Fibroblast of peridontal ligament (primary cell): Measurements from ENCODE around the gene RIIAD1.

Experiments
- DNase-seq: peaks from one replicate; pipeline ENCODE4 v3.0.0-alpha.2; 2010; ENCODE audit errors: extremely low read depth

RIIAD1 gene

GRCh38 chr1:151711044-151711800 is 10.1 kb upstream of the RIIAD1 start:
- no peak for DNase-seq

- no peak for DNase-seq
Measured at GRCh38 chr1:151711951-151712350, 9.4 kb upstream of the RIIAD1 start.

DNA sequence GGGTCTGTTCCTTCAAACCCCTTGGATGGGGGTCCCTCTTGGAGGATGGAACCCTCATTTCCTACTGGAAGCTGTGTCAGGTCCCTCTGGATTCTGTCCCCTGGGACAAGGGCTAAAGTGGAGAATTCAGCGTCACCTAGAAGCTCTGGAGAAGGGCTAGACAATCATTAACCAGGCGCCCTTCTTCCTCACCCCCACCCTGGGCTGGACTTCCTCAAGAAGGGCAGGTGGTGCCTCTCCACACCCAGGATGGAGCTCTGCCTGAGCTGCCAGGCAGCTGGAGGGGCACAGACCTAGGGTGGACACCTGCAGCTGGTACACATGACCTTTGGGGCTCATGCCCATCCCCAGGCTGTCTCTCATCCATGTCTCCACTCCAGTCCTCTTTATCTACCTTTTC is 8.3 kb upstream of the RIIAD1 start:
- no peak for DNase-seq

DNA sequence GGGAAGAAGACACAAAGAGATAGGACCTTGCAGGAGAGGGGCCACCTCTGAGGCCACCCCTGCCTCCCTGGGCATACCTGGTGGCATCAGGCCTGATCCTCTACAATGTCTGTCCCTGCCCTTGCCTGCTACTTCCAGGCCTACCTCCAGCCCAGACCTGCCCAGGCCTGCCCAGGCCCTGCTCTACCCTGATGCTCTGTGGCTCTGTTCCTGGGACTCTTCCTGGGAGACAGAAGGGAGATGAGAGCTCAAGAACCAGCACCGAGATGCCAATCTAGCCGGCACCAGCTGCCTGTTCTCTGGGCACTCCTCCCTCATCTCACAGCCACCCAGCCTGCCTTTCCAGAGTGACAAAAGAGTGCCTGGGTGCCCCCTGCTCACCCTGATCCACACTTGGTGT is 7.4 kb upstream of the RIIAD1 start:
- DNase-seq, result no peak

DNA sequence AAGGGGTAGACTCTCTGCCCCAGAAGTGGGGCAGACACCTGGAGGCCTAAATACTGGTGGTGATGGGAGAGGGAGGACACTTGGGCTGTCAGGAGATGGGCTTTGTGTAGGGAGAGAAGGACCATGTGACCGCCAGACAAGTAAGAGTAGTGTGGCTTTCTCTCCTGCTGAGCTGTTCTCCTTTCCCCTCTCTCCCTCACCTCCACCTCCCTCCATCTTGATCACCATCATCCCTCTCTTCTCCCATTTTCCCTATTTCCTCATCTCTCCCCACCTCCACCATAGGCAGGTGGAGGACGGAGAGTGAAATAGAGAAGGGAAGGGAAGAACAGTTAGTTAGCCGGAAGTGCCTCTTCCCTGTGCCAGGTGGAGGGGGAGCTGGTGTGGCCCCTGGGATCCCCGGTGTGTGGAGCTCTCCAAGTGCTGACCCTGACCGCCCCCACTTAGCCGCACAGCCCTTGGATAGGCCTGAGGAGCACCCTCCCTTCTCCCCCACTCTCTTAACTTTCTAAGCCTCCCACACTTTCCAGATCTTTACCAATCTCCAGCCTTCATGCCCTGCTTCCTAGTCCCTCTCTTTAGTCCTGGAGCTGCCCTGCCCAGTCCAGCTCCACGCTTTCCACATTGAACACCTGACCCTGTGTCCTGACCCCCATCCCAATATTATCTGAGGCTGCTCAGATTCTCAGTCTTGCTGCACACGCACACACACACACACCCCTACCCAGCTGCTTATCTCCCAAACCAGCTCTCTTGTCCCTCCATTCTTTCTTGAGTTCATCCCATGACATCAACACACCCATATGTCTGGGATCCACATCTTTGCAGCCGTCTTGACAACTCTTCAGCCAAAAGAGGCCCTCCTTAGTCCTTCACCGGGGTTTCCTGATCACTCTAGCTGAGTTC is 6.2 kb upstream of the RIIAD1 start:
- DNase-seq, result no peak

DNA sequence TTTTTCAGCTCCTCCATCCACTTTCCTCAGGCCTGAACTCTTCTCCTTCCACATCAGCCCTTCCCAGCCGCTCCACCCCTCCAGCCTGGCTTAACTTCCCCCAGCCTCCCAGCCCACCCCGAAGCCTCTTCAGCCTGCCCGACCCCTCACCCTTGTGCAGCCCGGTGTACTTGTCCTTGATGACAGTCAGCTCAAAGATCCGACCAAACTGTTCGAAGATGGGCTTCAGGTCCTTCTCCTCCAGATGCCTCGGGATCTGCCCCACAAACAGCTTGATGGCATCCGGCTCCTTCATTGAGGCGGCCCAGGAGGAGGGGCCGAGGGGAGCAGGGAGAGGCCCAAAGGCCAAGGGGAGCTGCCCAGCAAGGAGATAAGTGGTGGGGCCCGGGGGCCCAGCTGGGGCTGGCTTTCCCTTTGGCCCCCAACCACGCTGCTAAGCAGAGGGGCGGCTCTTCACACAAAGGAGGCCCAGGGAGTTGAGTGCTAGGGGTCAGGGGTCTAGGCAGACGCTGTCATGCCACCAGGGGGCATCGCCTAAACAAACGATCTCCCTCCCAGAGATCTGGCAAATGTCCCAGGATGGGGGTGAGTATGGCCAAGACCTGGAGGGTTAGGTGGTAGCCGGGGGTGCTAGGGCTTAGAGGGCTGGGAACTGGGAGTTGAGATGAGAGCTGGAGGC is 5.5 kb upstream of the RIIAD1 start:
- no peak for DNase-seq

DNA sequence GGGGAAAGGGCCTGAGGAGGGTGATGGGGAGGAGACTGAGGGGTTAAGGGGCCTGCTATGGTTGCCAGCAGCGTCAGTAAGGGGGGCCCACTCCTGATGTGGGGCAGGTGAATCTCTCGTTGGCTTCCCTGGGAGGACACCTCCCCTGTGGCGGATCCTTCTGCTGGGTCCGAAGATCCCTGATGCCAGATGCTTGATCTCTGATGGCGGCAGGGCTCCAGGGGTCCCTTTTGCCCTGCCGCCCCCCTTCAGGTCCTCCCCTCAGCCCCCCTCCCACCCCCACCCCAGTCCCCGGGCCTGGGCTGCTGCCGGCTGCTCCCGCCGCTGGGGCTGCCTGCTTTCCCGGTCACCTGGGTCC is 4.9 kb upstream of the RIIAD1 start:
- DNase-seq, result no peak

GRCh38 chr1:151716771-151717631 is 4.3 kb upstream of the RIIAD1 start, which contains the start of gene CELF3:
CELF3 (minus strand) TSS chr1:151716803; CDS start chr1:151716020, 783 bp downstream.
- no peak for DNase-seq

DNA sequence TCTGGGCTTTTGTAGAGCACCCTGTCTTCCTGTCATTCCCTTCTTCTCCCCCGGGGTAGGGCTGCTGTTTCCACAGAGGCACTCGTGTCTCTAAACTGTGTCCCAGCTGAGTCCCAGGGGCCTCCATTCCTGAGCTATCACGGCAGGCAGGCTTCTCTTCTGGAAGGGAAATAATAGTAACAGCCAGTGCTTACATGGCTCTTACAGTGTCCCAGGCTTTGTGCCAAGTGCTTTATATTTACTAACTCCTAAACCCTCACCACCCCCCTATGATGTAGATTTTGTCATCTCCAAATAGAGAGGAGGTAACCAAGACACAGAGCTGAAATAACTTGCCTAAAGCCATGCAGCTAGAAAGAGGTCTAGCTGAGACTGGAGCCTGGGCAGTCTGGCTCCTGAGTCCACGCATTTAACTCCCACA is 3.3 kb upstream of the RIIAD1 start:
- no peak for DNase-seq

DNA sequence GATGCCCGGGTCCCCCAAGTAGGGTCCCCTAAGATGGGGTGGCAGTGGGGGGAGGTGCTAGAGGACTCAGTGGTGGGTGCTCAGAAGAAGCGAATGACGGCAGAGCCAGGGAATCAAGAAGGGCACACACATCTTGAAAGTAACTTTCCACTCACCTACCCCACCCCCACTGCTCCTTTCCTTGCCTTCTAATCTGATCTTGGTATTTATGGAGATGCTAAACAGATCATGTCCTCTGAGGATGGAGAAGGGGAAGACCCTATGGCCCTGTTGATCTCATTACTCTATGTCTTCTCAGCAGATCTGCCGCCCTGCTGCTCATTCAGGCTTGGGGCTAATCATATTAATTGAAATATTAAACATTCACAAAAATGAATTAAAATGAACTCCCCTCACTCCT is 2.7 kb upstream of the RIIAD1 start:
- no peak for DNase-seq

DNA sequence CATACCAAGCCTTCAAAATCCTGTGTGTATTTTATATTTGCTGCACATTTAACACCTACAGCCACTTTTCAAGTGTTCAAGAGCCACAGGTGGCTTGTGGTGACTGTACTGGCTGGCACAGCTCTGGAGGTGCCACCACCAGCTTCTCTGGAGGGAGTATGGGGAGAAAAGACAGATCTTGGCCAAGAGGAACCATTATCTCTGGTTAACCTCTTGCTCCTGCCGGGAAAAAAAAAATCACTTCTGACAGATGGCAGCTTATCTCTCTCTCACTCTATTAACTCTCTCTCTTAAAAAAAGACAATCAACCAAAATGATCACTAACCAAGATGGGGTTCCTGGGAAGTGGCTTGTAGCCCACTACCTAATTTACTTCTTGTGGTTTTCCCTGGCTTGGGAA is 1.2 kb upstream of the RIIAD1 start:
- no peak for DNase-seq

GRCh38 chr1:151720554-151720953 is 768 bp upstream of the RIIAD1 start:
- peak; percentile 61 for DNase-seq

DNA sequence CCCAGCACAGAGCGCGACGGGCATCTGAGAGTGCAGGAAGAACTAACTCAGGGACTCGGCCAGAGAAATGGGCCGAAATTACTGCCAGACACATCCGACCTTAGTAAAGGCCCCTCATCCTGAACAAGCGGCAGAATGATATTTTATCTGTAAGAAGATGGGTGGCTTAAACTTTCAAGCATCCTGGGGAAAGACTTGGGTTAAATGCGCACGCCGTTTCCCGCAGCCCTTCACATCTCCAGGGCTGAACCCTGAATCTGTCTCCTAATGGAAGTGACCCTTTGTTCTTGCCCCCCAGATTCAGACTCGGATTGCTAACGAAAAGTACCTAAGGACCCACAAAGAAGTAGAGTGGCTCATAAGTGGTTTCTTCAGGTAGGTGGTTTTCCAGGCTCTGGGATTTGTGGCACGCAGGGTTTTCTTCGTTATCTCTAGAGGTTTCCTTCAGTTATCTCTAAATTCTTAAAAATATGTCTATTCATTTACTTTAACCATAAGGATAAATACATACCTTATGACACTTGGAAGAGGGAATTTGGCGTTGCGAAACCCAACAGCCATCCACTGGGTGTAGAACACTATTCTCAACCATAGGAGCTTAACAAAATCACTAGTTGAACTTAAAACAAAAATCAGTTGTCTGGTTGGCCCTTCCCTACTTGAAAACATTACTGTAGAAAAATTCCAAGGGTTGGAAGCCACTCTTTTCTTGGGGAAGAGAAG is 627 bp downstream of the RIIAD1 start:
- DNase-seq, result peak; percentile 8

- DNase-seq, result no peak
Measured at GRCh38 chr1:151723726-151724370, 2.5 kb downstream of the RIIAD1 start.

DNA sequence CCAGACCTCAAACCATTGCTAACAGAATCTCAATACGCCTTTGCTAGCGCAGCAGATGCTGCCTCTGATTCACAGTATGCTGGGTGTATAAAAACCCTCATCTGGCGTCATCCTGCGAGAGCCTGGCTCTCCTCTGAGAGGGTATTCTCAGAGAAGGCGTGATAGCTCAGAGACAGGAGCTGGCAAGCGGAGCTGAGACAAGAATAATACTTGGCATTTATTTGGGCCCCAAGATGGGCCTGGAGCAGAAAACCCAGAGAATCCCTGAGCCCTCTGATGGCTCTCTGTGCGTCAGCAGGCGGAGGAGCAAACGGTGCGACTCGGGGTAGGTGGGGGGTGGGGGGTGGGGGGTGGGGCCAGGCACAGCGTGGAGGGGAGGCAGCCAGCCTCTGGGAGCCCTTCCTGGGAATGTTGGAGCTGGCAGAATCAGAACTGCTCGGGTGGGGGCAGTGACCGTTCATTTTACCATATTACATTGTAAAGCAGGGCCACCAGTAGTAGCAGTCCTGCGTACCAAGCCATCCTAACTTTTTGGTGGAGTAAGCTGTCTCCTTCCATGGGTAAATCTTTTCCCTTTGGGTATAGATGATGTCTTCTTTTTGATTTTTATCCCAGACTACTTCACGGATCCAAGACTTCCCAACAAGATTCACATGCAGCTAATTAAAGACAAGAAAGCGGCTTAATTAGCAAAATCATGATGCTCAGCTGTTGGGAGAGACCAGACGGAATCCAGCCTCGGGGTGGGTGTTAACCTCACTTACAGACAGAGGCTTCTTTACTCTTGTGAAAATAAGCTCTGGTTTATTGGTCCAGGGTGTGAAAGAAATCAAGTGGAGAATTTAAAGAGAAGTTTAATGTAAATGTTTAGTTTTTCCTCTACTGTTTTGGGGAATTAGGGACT is 7.1 kb downstream of the RIIAD1 start:
- peak; percentile 73 for DNase-seq

GRCh38 chr1:151729157-151729965 is 8.0 kb downstream of the RIIAD1 start:
- DNase-seq, result no peak

GRCh38 chr1:151729966-151730291 is 8.6 kb downstream of the RIIAD1 start:
- DNase-seq, result no peak

GRCh38 chr1:151733126-151733525 is 11.8 kb downstream of the RIIAD1 start:
- DNase-seq, result no peak
